ENCODE data around the gene TMEM167A. TPM values are rescaled to one million over a fixed set of nuclear protein-coding genes. Genes with fewer than 3 reads are reported as not detected.
"Not testable (repeated sequence)": the region's sequence is repeated elsewhere in the genome, so short reads cannot be mapped to it uniquely, and the experiment has no call there.

The TMEM167A gene
- total RNA-seq, 2 experiments from 2014 or later: 93.2 to 98.5 TPM

- ChIA-PET CTCF (no interaction called here), POLR2A (no interaction called here)
These were observed 15.4 kb upstream of the TMEM167A start for GRCh38 chr5:83092619-83093018.

DNA sequence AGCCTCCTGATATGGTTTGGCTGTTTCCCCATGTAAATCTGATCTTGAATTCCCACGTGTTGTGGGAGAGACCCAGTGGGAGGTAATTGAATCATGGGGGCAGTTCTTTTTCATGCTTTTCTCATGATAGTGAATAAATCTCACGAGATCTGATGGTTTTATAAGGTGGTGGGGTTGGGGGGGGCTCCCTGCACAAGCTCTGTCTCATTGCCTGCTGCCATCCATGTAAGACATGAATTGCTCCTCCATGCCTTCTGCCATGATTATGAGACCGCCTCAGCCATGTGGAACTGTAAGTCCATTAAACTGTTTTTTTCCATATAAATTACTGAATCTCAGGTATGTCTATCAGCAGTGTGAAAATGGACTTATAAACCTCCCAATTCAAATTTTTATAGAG lies 13.0 kb upstream of the TMEM167A start:
- ChIA-PET CTCF (no interaction called here), POLR2A (no interaction called here)

DNA sequence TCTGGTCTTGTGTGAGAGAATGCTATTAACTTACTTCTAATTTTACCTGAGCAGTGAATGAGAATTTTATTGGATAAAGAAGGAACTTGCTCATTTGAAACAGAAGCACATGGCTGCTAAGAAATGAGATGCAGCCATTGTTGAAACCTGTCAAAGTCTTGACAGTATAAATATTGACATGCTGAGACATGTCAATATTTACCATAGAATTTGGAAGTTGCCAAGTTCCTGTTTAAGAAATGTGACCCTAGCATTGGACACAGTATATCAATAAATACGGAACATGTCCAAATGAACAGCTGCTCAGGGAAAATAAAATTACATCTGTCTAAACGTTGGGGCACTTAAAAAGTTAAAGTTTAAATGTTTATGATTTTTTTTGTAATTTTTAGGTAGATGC lies 7.9 kb upstream of the TMEM167A start:
- CTCF ChIA-PET: no interaction called here

GRCh38 chr5:83084336-83084735 lies 7.1 kb upstream of the TMEM167A start:
- POLR2A ChIA-PET: no interaction called here
- CTCF ChIA-PET: no interaction called here

More for the DNA sequence above, 7.9 kb upstream of the TMEM167A start:
- POLR2A ChIA-PET: no interaction called here

DNA sequence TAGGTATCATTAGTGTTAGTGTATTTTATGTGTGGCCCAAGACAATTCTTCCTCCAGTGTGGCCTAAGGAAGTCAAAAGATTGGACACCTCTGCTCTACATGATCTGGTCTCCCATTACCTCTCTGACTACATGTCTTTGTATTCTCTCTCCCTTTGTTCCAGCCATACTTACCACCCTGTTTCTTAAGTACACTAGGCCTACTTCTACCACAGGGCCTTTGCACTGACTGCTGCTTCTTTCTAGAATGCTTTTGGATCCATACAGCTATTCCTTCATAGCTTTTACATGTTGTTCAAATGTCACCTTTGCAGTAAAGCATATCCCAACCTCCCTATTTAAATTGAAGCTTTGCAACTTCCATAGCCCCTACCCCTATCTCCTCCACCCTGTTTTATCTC lies 5.6 kb upstream of the TMEM167A start:
- ChIA-PET POLR2A (no interaction called here), CTCF (no interaction called here)

- CTCF ChIA-PET: no interaction called here
- POLR2A ChIA-PET: interaction anchor here (0.6 kb wide), 1 partner anchor 91 kb away, joined by 3 read pairs; no protein-coding TSS in a partner anchor
These were observed 568 bp upstream of the TMEM167A start for GRCh38 chr5:83077662-83078261.

DNA sequence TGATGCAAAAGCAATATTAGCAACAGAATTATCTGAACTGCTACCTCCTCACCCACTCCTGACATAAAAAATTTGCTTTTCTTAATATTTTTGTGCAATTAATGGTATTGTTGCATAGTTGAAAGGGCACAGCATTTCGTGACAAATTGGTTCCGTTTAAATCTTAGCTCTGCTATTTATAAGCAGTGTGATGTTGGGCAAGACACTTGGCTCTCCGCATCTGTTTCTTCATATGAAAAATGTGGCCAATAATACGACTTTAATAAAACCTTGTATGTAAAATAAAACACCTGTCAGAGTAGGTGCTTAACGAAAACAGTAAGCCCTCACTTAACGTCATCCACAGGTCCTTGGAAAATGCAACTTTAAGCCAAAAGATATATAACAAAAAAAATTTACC lies 4.2 kb downstream of the TMEM167A start:
- CTCF ChIA-PET: no interaction called here
- POLR2A ChIA-PET: no interaction called here

- POLR2A ChIA-PET: no interaction called here
- CTCF ChIA-PET: no interaction called here
These were observed 5.7 kb downstream of the TMEM167A start for GRCh38 chr5:83071286-83072051.

GRCh38 chr5:83069096-83069799 lies 7.9 kb downstream of the TMEM167A start:
- POLR2A ChIA-PET: no interaction called here
- CTCF ChIA-PET: no interaction called here

- POLR2A ChIA-PET, CTCF ChIA-PET: not testable (repeated sequence)
These were observed 9.8 kb downstream of the TMEM167A start for GRCh38 chr5:83067377-83067776.

DNA sequence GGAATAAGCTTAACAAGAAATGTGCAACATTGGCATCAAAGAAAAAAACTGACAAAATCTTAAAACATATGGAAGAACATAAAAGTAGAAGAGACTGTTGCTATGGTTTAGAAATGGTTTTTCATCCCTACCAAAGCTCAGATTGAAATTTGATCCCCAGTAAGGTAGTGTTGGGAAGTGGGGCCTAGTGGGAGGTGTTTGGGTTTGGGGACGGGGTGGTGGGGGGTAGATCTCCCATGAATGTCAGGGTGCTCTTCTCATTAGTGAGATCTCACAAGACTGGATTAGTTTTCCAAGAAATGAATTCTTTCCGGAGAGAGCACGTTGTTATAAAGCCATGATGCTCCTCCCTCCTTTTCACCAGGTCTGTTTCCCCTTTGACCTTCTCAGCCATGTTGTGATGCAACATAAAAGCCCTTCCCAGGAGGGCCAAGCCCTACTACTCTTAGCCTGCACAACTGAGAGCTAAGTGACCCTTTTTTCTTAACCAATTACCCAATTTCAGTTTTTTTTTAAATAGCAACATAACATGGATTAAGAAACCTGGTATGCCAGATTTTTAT lies 10.6 kb downstream of the TMEM167A start:
- ChIA-PET CTCF (no interaction called here), POLR2A (no interaction called here)

DNA sequence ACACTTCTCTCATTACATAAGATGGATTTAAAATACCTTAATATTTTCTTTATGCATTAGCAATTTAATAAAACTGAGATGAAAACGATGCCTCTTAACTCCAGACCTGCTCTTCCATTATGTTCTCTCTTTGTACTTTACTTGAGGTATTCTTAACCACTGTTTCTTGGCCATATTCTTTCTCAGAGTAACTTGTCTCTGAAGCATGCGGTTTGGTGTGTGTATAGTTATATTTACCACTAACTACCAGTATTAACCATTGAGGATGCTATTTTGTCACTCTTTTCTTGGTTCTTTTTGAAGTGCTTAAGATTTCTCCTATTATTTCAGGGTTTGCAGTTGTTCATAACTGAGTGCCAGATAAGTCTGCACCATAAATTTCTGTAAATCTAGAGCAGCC lies 17.9 kb downstream of the TMEM167A start:
- POLR2A ChIA-PET: no interaction called here
- CTCF ChIA-PET: no interaction called here

DNA sequence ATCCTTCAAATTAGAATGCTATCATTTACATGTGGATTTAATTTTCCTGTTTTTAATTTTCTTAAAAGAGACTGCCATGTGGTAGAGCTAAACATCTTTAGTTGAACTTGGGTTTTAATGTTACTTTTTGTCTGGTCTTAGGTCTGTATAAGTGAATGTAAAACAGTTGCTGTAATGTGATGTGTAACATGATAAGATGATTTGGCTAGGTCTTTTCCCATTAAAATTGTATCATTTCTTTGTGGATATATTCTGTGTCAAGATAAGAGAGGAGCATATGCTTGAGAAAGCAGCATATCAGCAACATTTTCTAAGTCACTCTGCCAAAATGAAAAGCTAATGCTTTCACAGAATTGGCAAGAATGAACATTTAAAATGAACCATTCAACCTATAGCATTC lies 18.5 kb downstream of the TMEM167A start:
- CTCF ChIA-PET: no interaction called here

GRCh38 chr5:83055166-83055565 lies 22.0 kb downstream of the TMEM167A start:
- POLR2A ChIA-PET: no interaction called here

More for the DNA sequence above, 18.5 kb downstream of the TMEM167A start:
- POLR2A ChIA-PET: no interaction called here

GRCh38 chr5:83050723-83051340 lies 26.4 kb downstream of the TMEM167A start:
- ChIA-PET CTCF (no interaction called here), POLR2A (no interaction called here)

More at GRCh38 chr5:83055166-83055565, 22.0 kb downstream of the TMEM167A start:
- CTCF ChIA-PET: no interaction called here

- ChIA-PET CTCF (no interaction called here), POLR2A (no interaction called here)
These were observed 27.8 kb downstream of the TMEM167A start for GRCh38 chr5:83049370-83049885.

- CTCF ChIA-PET: no interaction called here
- POLR2A ChIA-PET: no interaction called here
These were observed 28.4 kb downstream of the TMEM167A start for GRCh38 chr5:83048811-83049210.

DNA sequence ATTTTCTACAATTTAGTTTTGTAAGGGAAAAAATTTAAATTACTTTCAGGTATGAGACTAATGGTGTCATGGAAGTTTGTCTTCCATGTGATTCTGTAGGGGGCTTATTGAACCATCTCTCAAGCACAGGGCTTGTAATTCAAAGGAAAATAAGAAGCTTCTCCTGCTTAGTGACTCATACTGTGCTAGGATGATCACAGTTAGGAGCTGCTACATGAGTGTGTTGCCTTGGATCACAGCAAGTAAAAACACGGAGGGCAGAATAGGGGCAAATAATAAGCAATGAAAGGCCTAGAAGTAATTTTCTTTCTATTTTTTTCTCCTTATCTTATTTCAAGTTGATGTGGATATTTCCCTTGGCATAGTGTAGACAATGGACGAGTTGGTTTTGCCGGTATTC lies 28.9 kb downstream of the TMEM167A start:
- ChIA-PET CTCF (no interaction called here), POLR2A (no interaction called here)

GRCh38 chr5:83044926-83045325 lies 32.3 kb downstream of the TMEM167A start:
- CTCF ChIA-PET: no interaction called here
- POLR2A ChIA-PET: no interaction called here

DNA sequence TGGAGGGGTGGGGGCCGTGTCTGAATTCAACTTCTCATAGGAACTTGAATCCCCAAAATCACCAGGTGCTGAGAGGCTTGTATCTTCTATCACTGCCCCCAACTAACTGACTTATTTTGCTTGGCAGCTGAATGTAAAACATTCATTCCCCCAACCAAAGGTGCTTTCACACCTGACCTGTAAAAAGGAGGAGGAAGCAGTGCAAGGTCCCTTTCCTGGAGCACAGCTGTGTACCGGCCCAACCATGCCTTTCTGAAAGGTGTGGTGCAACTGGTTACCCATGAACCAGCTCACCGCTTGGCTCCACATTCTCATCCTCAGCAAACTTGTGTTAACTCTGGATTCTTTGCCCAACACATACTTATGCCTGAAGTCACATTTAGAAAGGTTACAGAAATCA lies 34.7 kb downstream of the TMEM167A start:
- POLR2A ChIA-PET: no interaction called here
- CTCF ChIA-PET: no interaction called here

Measured in activated CD8-positive, alpha-beta memory T cell treated with anti-CD3 and anti-CD28 coated beads for 36 hours (primary cell).